ENCODE data around the gene PRKCH.

The PRKCH gene

GRCh38 chr14:61574514-61574807, 253.1 kb downstream of the PRKCH start:
- H3K4me3 Mint-ChIP-seq: no peak overlapping the region
- H3K4me1 Mint-ChIP-seq (ENCODE audit: low read depth): peaks cover 80% of the 10 kb centered on the region
- no peaks in the 10 kb centered on the region for H3K27me3 Mint-ChIP-seq
- H3K27ac Mint-ChIP-seq: no peak overlapping the region
- H3K36me3 Mint-ChIP-seq (ENCODE audit: low read depth): no peaks in the 10 kb centered on the region
- H3K9me3 Mint-ChIP-seq: no peaks in the 10 kb centered on the region

- H3K27ac Mint-ChIP-seq: no peak overlapping the region
- no peaks in the 10 kb centered on the region for H3K9me3 Mint-ChIP-seq
- H3K27me3 Mint-ChIP-seq: no peaks in the 10 kb centered on the region
- H3K4me1 Mint-ChIP-seq (ENCODE audit: low read depth): peaks cover 73% of the 10 kb centered on the region
- H3K36me3 Mint-ChIP-seq (ENCODE audit: low read depth): no peaks in the 10 kb centered on the region
- H3K4me3 Mint-ChIP-seq: no peak overlapping the region
Measured at GRCh38 chr14:61575126-61575525, 253.7 kb downstream of the PRKCH start.

- Mint-ChIP-seq H3K36me3 (ENCODE audit: low read depth) (no peaks in the 10 kb centered on the region), H3K27me3 (no peaks in the 10 kb centered on the region), H3K4me3 (no peak overlapping the region), H3K27ac (no peak overlapping the region), H3K9me3 (no peaks in the 10 kb centered on the region), H3K4me1 (ENCODE audit: low read depth) (peaks cover 68% of the 10 kb centered on the region)
Measured at GRCh38 chr14:61575551-61576150, 254.3 kb downstream of the PRKCH start.

- Mint-ChIP-seq H3K36me3 (ENCODE audit: low read depth) (no peaks in the 10 kb centered on the region), H3K4me3 (no peak overlapping the region), H3K27me3 (no peaks in the 10 kb centered on the region), H3K4me1 (ENCODE audit: low read depth) (peaks cover 54% of the 10 kb centered on the region), H3K27ac (no peak overlapping the region), H3K9me3 (no peaks in the 10 kb centered on the region)
Measured at GRCh38 chr14:61577506-61577931, 256.1 kb downstream of the PRKCH start.

GRCh38 chr14:61578745-61579144, 257.4 kb downstream of the PRKCH start:
- Mint-ChIP-seq H3K27ac (no peak overlapping the region), H3K9me3 (no peaks in the 10 kb centered on the region), H3K4me1 (ENCODE audit: low read depth) (peaks cover 42% of the 10 kb centered on the region), H3K36me3 (ENCODE audit: low read depth) (no peaks in the 10 kb centered on the region), H3K27me3 (no peaks in the 10 kb centered on the region), H3K4me3 (peak overlapping the region; percentile 1)

- no peaks in the 10 kb centered on the region for H3K9me3 Mint-ChIP-seq
- H3K4me1 Mint-ChIP-seq (ENCODE audit: low read depth): peaks cover 32% of the 10 kb centered on the region
- no peak overlapping the region for H3K27ac Mint-ChIP-seq
- no peak overlapping the region for H3K4me3 Mint-ChIP-seq
- H3K36me3 Mint-ChIP-seq (ENCODE audit: low read depth): no peaks in the 10 kb centered on the region
- no peaks in the 10 kb centered on the region for H3K27me3 Mint-ChIP-seq
Measured at GRCh38 chr14:61581340-61581739, 260.0 kb downstream of the PRKCH start.

- peaks cover 32% of the 10 kb centered on the region for H3K4me1 Mint-ChIP-seq (ENCODE audit: low read depth)
- H3K27me3 Mint-ChIP-seq: no peaks in the 10 kb centered on the region
Measured at GRCh38 chr14:61581955-61582615, 260.7 kb downstream of the PRKCH start.

GRCh38 chr14:61582815-61583214, 261.4 kb downstream of the PRKCH start:
- Mint-ChIP-seq H3K27me3 (no peaks in the 10 kb centered on the region), H3K4me3 (no peak overlapping the region), H3K36me3 (ENCODE audit: low read depth) (no peaks in the 10 kb centered on the region), H3K27ac (no peak overlapping the region), H3K4me1 (ENCODE audit: low read depth) (peaks cover 24% of the 10 kb centered on the region), H3K9me3 (no peaks in the 10 kb centered on the region)

More at GRCh38 chr14:61581955-61582615, 260.7 kb downstream of the PRKCH start:
- Mint-ChIP-seq H3K9me3 (no peaks in the 10 kb centered on the region), H3K36me3 (ENCODE audit: low read depth) (no peaks in the 10 kb centered on the region), H3K4me3 (no peak overlapping the region), H3K27ac (no peak overlapping the region)

- H3K4me1 Mint-ChIP-seq (ENCODE audit: low read depth): peaks cover 13% of the 10 kb centered on the region
- H3K27ac Mint-ChIP-seq: no peak overlapping the region
- H3K9me3 Mint-ChIP-seq: no peaks in the 10 kb centered on the region
- no peaks in the 10 kb centered on the region for H3K27me3 Mint-ChIP-seq
- no peaks in the 10 kb centered on the region for H3K36me3 Mint-ChIP-seq (ENCODE audit: low read depth)
- no peak overlapping the region for H3K4me3 Mint-ChIP-seq
Measured at GRCh38 chr14:61584331-61584741, 263.0 kb downstream of the PRKCH start.

- Mint-ChIP-seq H3K36me3 (ENCODE audit: low read depth) (no peaks in the 10 kb centered on the region), H3K27me3 (no peaks in the 10 kb centered on the region), H3K4me1 (ENCODE audit: low read depth) (peaks cover 28% of the 10 kb centered on the region), H3K27ac (peak overlapping the region; percentile 75), H3K4me3 (no peak overlapping the region), H3K9me3 (no peaks in the 10 kb centered on the region)
Measured at GRCh38 chr14:61585598-61586543, 264.5 kb downstream of the PRKCH start.

GRCh38 chr14:61586544-61587055, 265.2 kb downstream of the PRKCH start:
- no peak overlapping the region for H3K4me3 Mint-ChIP-seq
- H3K27ac Mint-ChIP-seq: peak overlapping the region; percentile 75
- peaks cover 33% of the 10 kb centered on the region for H3K4me1 Mint-ChIP-seq (ENCODE audit: low read depth)
- no peaks in the 10 kb centered on the region for H3K36me3 Mint-ChIP-seq (ENCODE audit: low read depth)
- H3K27me3 Mint-ChIP-seq: no peaks in the 10 kb centered on the region
- H3K9me3 Mint-ChIP-seq: no peaks in the 10 kb centered on the region

- no peak overlapping the region for H3K27ac Mint-ChIP-seq
- H3K4me1 Mint-ChIP-seq (ENCODE audit: low read depth): peaks cover 34% of the 10 kb centered on the region
- H3K4me3 Mint-ChIP-seq: no peak overlapping the region
- no peaks in the 10 kb centered on the region for H3K27me3 Mint-ChIP-seq
- H3K36me3 Mint-ChIP-seq (ENCODE audit: low read depth): no peaks in the 10 kb centered on the region
- no peaks in the 10 kb centered on the region for H3K9me3 Mint-ChIP-seq
Measured at GRCh38 chr14:61587081-61587713, 265.8 kb downstream of the PRKCH start.

- H3K27ac Mint-ChIP-seq: no peak overlapping the region
- peaks cover 46% of the 10 kb centered on the region for H3K4me1 Mint-ChIP-seq (ENCODE audit: low read depth)
- no peaks in the 10 kb centered on the region for H3K36me3 Mint-ChIP-seq (ENCODE audit: low read depth)
- H3K27me3 Mint-ChIP-seq: no peaks in the 10 kb centered on the region
- no peak overlapping the region for H3K4me3 Mint-ChIP-seq
- peaks cover under 1% of the 10 kb centered on the region for H3K9me3 Mint-ChIP-seq
Measured at GRCh38 chr14:61588419-61588901, 267.1 kb downstream of the PRKCH start.

GRCh38 chr14:61589691-61590581, 268.6 kb downstream of the PRKCH start:
- no peak overlapping the region for H3K4me3 Mint-ChIP-seq

More at GRCh38 chr14:61589691-61590581, 268.6 kb downstream of the PRKCH start:
- Mint-ChIP-seq H3K9me3 (peaks cover 4% of the 10 kb centered on the region), H3K27me3 (no peaks in the 10 kb centered on the region), H3K4me1 (ENCODE audit: low read depth) (peaks cover 61% of the 10 kb centered on the region), H3K36me3 (ENCODE audit: low read depth) (no peaks in the 10 kb centered on the region), H3K27ac (peak overlapping the region; percentile 2)
